CD8-positive, alpha-beta memory T cell (primary cell): ENCODE results near the gene SLC7A5. TPM values are rescaled to one million over a fixed set of nuclear protein-coding genes. Genes with fewer than 3 reads are reported as not detected.
A peak's percentile ranks its signal among the peaks of the same experiment; 100 is the strongest.
"Not testable (repeated sequence)": the region's sequence is repeated elsewhere in the genome, so short reads cannot be mapped to it uniquely, and the experiment has no call there.

Experiments
- CTCF ChIA-PET: fragments of 350-600 bp; sonication (Branson Sonifier 250); formaldehyde crosslinking; loops from one replicate; lab custom pipeline; 2021; ENCODE audit warnings: antibody characterized with exemption; lab: Charles Lee
- POLR2A ChIA-PET: fragments of 350-600 bp; sonication (Branson Sonifier 250); formaldehyde crosslinking; loops from one replicate; lab custom pipeline; 2021; ENCODE audit warnings: antibody characterized with exemption; lab: Charles Lee
- DNase-seq, 5 donors: peaks; one replicate each; pipeline versions ENCODE4 v3.0.0 to v3.0.0-alpha.2; 2020 to 2022; ENCODE audit warnings: mixed read lengths in 1 of 5
- H3K27ac ChIP-seq: one replicate; pipeline ENCODE4 v1.7.0; 2013; ENCODE audit warnings: low read depth, mild to moderate bottlenecking, low read length, moderate library complexity
- H3K27me3 ChIP-seq: 2 replicates; pipeline ENCODE4 v1.7.0; 2013; ENCODE audit warnings: low read length, mild to moderate bottlenecking; ENCODE audit not compliant: insufficient read depth, poor library complexity, severe bottlenecking
- H3K36me3 ChIP-seq: 2 replicates; pipeline ENCODE4 v1.7.0; 2013; ENCODE audit warnings: mild to moderate bottlenecking, low read length, moderate library complexity; ENCODE audit not compliant: insufficient read depth
- H3K4me1 ChIP-seq: 2 replicates; pipeline ENCODE4 v1.7.0; 2013; ENCODE audit warnings: mild to moderate bottlenecking, low read length, moderate library complexity; ENCODE audit not compliant: insufficient read depth
- H3K4me3 ChIP-seq: 2 replicates; pipeline ENCODE4 v1.7.0; 2013; ENCODE audit warnings: mild to moderate bottlenecking, low read length
- H3K9me3 ChIP-seq: 2 replicates; pipeline ENCODE4 v1.7.0; 2013; ENCODE audit warnings: mild to moderate bottlenecking, low read length
- H3K27ac Mint-ChIP-seq, 8 donors: one replicate each; pipeline ENCODE4 v1.8.0; 2020 to 2021; ENCODE audit warnings: mixed read lengths in 8 of 8, mild to moderate bottlenecking in 6 of 8, inconsistent platforms in 3 of 8, moderate library complexity in 3 of 8
- H3K27me3 Mint-ChIP-seq, 2 donors: one replicate each; pipeline ENCODE4 v1.8.0; 2020 to 2021; ENCODE audit warnings: mixed read lengths in 2 of 2, mild to moderate bottlenecking in 1 of 2, moderate library complexity in 1 of 2
- H3K36me3 Mint-ChIP-seq, 3 donors: one replicate each; pipeline ENCODE4 v1.8.0; 2020 to 2021; ENCODE audit warnings: mixed read lengths in 3 of 3, inconsistent platforms in 1 of 3, mild to moderate bottlenecking in 1 of 3
- H3K4me1 Mint-ChIP-seq, 3 donors: one replicate each; pipeline ENCODE4 v1.8.0; 2020 to 2021; ENCODE audit warnings: mixed read lengths in 3 of 3, inconsistent platforms in 1 of 3, mild to moderate bottlenecking in 1 of 3
- H3K4me3 Mint-ChIP-seq, 7 donors: one replicate each; pipeline ENCODE4 v1.8.0; 2020 to 2021; ENCODE audit warnings: mixed read lengths in 7 of 7, mild to moderate bottlenecking in 6 of 7, moderate library complexity in 4 of 7, inconsistent platforms in 2 of 7
- H3K9me3 Mint-ChIP-seq, 5 donors: one replicate each; pipeline ENCODE4 v1.8.0; 2020 to 2022; ENCODE audit warnings: mixed read lengths in 5 of 5, mild to moderate bottlenecking in 3 of 5, moderate library complexity in 2 of 5, inconsistent platforms in 1 of 5
- polyA plus RNA-seq: library from polyadenylated mRNA; unstranded; fragments of 300-500 nt; fragmentation: Illumina TruSeq; gene quantifications from one replicate; pipeline ENCODE4 v1.2.3, GENCODE V29; 2021
- total RNA-seq, 2 experiments: library from RNA; stranded (reverse); gene quantifications; one replicate each; pipeline ENCODE4 v1.2.3, GENCODE V29; 2021

Gene SLC7A5
- total and polyA plus RNA-seq, 3 experiments from 2014 or later, result 20.7 to 383 (median 366) TPM

GRCh38 chr16:87882436-87883019, 13.2 kb upstream of the SLC7A5 start:
- H3K9me3 Mint-ChIP-seq, result no peaks in the 10 kb centered on the region
- ChIA-PET POLR2A (no interaction called here), CTCF (no interaction called here)
- no peak overlapping the region for H3K27ac Mint-ChIP-seq
- H3K27me3 ChIP-seq, result no peaks in the 10 kb centered on the region
- no peaks in the 10 kb centered on the region for H3K9me3 ChIP-seq
- H3K27ac ChIP-seq, result no peak overlapping the region
- H3K4me3 Mint-ChIP-seq, result no peak overlapping the region
- no peaks in the 10 kb centered on the region for H3K36me3 Mint-ChIP-seq
- DNase-seq, result no peak
- no peaks in the 10 kb centered on the region for H3K36me3 ChIP-seq
- H3K4me1 ChIP-seq, result no peaks in the 10 kb centered on the region
- H3K27me3 Mint-ChIP-seq, result peaks cover 0 to 3% of the 10 kb centered on the region in 2 donors
- no peaks in the 10 kb centered on the region for H3K4me1 Mint-ChIP-seq
- no peak overlapping the region for H3K4me3 ChIP-seq

- Mint-ChIP-seq H3K27ac (peak overlapping the region in 1 of 8 donors; percentile 97), H3K36me3 (no peaks in the 10 kb centered on the region), H3K27me3 (peaks cover 0 to 3% of the 10 kb centered on the region in 2 donors), H3K9me3 (no peaks in the 10 kb centered on the region), H3K4me3 (no peak overlapping the region), H3K4me1 (no peaks in the 10 kb centered on the region)
- Histone ChIP-seq H3K27me3 (no peaks in the 10 kb centered on the region), H3K27ac (no peak overlapping the region), H3K9me3 (no peaks in the 10 kb centered on the region), H3K4me3 (no peak overlapping the region), H3K36me3 (no peaks in the 10 kb centered on the region), H3K4me1 (no peaks in the 10 kb centered on the region)
- ChIA-PET POLR2A (no interaction called here), CTCF (no interaction called here)
- DNase-seq, result no peak
These were observed 12.3 kb upstream of the SLC7A5 start for GRCh38 chr16:87881324-87882200.

- H3K36me3 Mint-ChIP-seq, result no peaks in the 10 kb centered on the region
- peaks cover under 1 to 2% (median 1%) of the 10 kb centered on the region in 3 donors for H3K4me1 Mint-ChIP-seq
- H3K9me3 ChIP-seq, result no peaks in the 10 kb centered on the region
- no peaks in the 10 kb centered on the region for H3K27me3 ChIP-seq
- peaks cover 0 to under 1% of the 10 kb centered on the region in 2 donors for H3K27me3 Mint-ChIP-seq
- H3K9me3 Mint-ChIP-seq, result no peaks in the 10 kb centered on the region
- no peaks in the 10 kb centered on the region for H3K36me3 ChIP-seq
- no peak overlapping the region for H3K27ac ChIP-seq
- CTCF ChIA-PET, result no interaction called here
- no peak for DNase-seq
- no peak overlapping the region for H3K27ac Mint-ChIP-seq
- H3K4me3 Mint-ChIP-seq, result no peak overlapping the region
- POLR2A ChIA-PET, result no interaction called here
- H3K4me1 ChIP-seq, result peaks cover under 1% of the 10 kb centered on the region
- H3K4me3 ChIP-seq, result no peak overlapping the region
These were observed 10.9 kb upstream of the SLC7A5 start for GRCh38 chr16:87880117-87880696.

- POLR2A ChIA-PET, H3K9me3 ChIP-seq, H3K36me3 Mint-ChIP-seq, H3K27me3 Mint-ChIP-seq, H3K4me3 ChIP-seq, DNase-seq, H3K4me3 Mint-ChIP-seq, H3K27ac ChIP-seq, H3K9me3 Mint-ChIP-seq, H3K4me1 ChIP-seq, H3K4me1 Mint-ChIP-seq, CTCF ChIA-PET, H3K36me3 ChIP-seq, H3K27me3 ChIP-seq: not testable (repeated sequence)
- H3K27ac Mint-ChIP-seq, result peak overlapping the region in 2 of 8 donors; percentile 47 to 94
These were observed 10.2 kb upstream of the SLC7A5 start for GRCh38 chr16:87879411-87880013.

- no peaks in the 10 kb centered on the region for H3K27me3 ChIP-seq
- no peaks in the 10 kb centered on the region for H3K36me3 Mint-ChIP-seq
- ChIA-PET CTCF (no interaction called here), POLR2A (no interaction called here)
- DNase-seq, result no peak
- no peaks in the 10 kb centered on the region for H3K36me3 ChIP-seq
- H3K27me3 Mint-ChIP-seq, result peaks cover 2 to 3% of the 10 kb centered on the region in 2 donors
- H3K4me1 ChIP-seq, result peaks cover 5% of the 10 kb centered on the region
- no peak overlapping the region for H3K4me3 Mint-ChIP-seq
- H3K27ac Mint-ChIP-seq, result no peak overlapping the region
- peaks cover 7 to 11% (median 7%) of the 10 kb centered on the region in 3 donors for H3K4me1 Mint-ChIP-seq
- H3K9me3 Mint-ChIP-seq, result no peaks in the 10 kb centered on the region
- no peak overlapping the region for H3K27ac ChIP-seq
- H3K9me3 ChIP-seq, result no peaks in the 10 kb centered on the region
- H3K4me3 ChIP-seq, result no peak overlapping the region
These were observed 9.4 kb upstream of the SLC7A5 start for GRCh38 chr16:87878704-87879103.

- CTCF ChIA-PET, result no interaction called here
- H3K27ac Mint-ChIP-seq, result no peak overlapping the region
- no peak overlapping the region for H3K27ac ChIP-seq
- POLR2A ChIA-PET, result no interaction called here
- peaks cover 5% of the 10 kb centered on the region for H3K4me1 ChIP-seq
- peak overlapping the region in 1 of 7 donors; percentile 13 for H3K4me3 Mint-ChIP-seq
- no peak overlapping the region for H3K4me3 ChIP-seq
- no peaks in the 10 kb centered on the region for H3K27me3 ChIP-seq
- H3K27me3 Mint-ChIP-seq, result peaks cover 2 to 3% of the 10 kb centered on the region in 2 donors
- H3K36me3 ChIP-seq, result no peaks in the 10 kb centered on the region
- peak in 1 of 5 donors; percentile 53 for DNase-seq
- H3K9me3 Mint-ChIP-seq, result no peaks in the 10 kb centered on the region
- H3K9me3 ChIP-seq, result no peaks in the 10 kb centered on the region
- H3K36me3 Mint-ChIP-seq, result no peaks in the 10 kb centered on the region
- H3K4me1 Mint-ChIP-seq, result peaks cover 7 to 11% (median 7%) of the 10 kb centered on the region in 3 donors
These were observed 8.7 kb upstream of the SLC7A5 start for GRCh38 chr16:87877942-87878507.

- no peaks in the 10 kb centered on the region for H3K36me3 ChIP-seq
- ChIA-PET CTCF (interaction anchor here (1.6 to 12.8 kb wide), 5 partner anchors 21 to 94 kb away, joined by 4 to 298 read pairs (median 6); no protein-coding TSS in a partner anchor), POLR2A (no interaction called here)
- Mint-ChIP-seq H3K36me3 (no peaks in the 10 kb centered on the region), H3K27me3 (peaks cover 2 to 7% of the 10 kb centered on the region in 2 donors), H3K4me3 (peak overlapping the region in 6 of 7 donors; percentile 28 to 81 (median 38)), H3K27ac (peak overlapping the region in 6 of 8 donors; percentile 5 to 84 (median 50)), H3K4me1 (peaks cover 15 to 21% (median 19%) of the 10 kb centered on the region in 3 donors), H3K9me3 (no peaks in the 10 kb centered on the region)
- H3K27ac ChIP-seq, result no peak overlapping the region
- H3K4me1 ChIP-seq, result peaks cover 12% of the 10 kb centered on the region
- no peaks in the 10 kb centered on the region for H3K27me3 ChIP-seq
- DNase-seq, result peak in 1 of 5 donors; percentile 68
- H3K4me3 ChIP-seq, result no peak overlapping the region
- no peaks in the 10 kb centered on the region for H3K9me3 ChIP-seq
These were observed 5.5 kb upstream of the SLC7A5 start for GRCh38 chr16:87874639-87875427.
